Psoas muscle (tissue), 8 donors: ENCODE data around the gene NTN4. TPM values are rescaled to one million over a fixed set of nuclear protein-coding genes. Genes with fewer than 3 reads are reported as not detected.
"Not testable (repeated sequence)": the region's sequence is repeated elsewhere in the genome, so short reads cannot be mapped to it uniquely, and the experiment has no call there.

ENCODE experiments used
- ATAC-seq, 4 donors: fragments of 200-7000 bp; cut with Tn5 transposase; one replicate each; pipeline ENCODE4 v1.9.1; 2020; ENCODE audit warnings: moderate library complexity in 3 of 4, mild to moderate bottlenecking in 2 of 4
- DNase-seq, 2 donors: peaks; one replicate each; pipeline ENCODE4 v3.0.0-alpha.2; 2020
- H3K27ac ChIP-seq: fragments of 200-600 bp; one replicate; pipeline ENCODE4 v1.8.0; 2022
- H3K27me3 ChIP-seq, 3 donors: fragments of 200-600 bp in 1 of 3; one replicate each; pipeline versions ENCODE4 v1.6.1 to v1.8.0; 2013 to 2022; ENCODE audit warnings: low read length in 2 of 3, mild to moderate bottlenecking in 2 of 3, moderate library complexity in 1 of 3; ENCODE audit not compliant: insufficient read depth in 3 of 3
- H3K36me3 ChIP-seq, 2 donors: fragments of 200-600 bp in 1 of 2; one replicate each; pipeline versions ENCODE4 v1.6.1 to v1.8.0; 2013 to 2022; ENCODE audit warnings: low read depth in 1 of 2, mild to moderate bottlenecking in 1 of 2, moderate library complexity in 1 of 2; ENCODE audit not compliant: insufficient read depth in 1 of 2
- H3K4me1 ChIP-seq: fragments of 200-600 bp; one replicate; pipeline ENCODE4 v1.8.0; 2022
- H3K4me3 ChIP-seq: fragments of 200-600 bp; one replicate; pipeline ENCODE4 v1.8.0; 2022; ENCODE audit warnings: mild to moderate bottlenecking
- H3K9me3 ChIP-seq: fragments of 200-600 bp; one replicate; pipeline ENCODE4 v1.8.0; 2022
- CTCF ChIP-seq: fragments of 200-600 bp; IDR thresholded peaks from one replicate; pipeline ENCODE4 v1.8.0; 2022; ENCODE audit warnings: antibody characterized with exemption
- WGBS, 3 donors: extraction: QIAGEN DNeasy Blood & Tissue Kit; methylation state at CpG; one replicate each; pipeline versions ENCODE4 v1.1.6 to v1.1.7; 2013; 5-methylcytosine and 5-hydroxymethylcytosine counted together
- intact Hi-C, 2 donors: fragments of 100-400 bp; cut with DNase I; formaldehyde crosslinking; loops; one replicate each; pipeline versions ENCODE4 v1.11.0 to v1.14.2; 2022
- polyA plus RNA-seq, 3 donors: library from polyadenylated mRNA; stranded (reverse); fragments of 200-250 nt; gene quantifications; one replicate each; pipeline ENCODE4 v1.2.3, GENCODE V29; 2013
- total RNA-seq, 4 donors: library from RNA; stranded (reverse); fragmentation: NEBNext Ultra II Directional in 2 of 4; extraction: Animal tissue kit (Norgen Biotek cat#: 25700) in 2 of 4; gene quantifications; one replicate each; pipeline versions ENCODE4 v1.2.1 to v1.2.4, GENCODE V29; 2021 to 2023
- donor health status: healthy with polysubstance abuse.
- donor health status: DM: no; HTN: no; CAD: no; lungs with moderate emphysema.
- donor health status: Bipolar disorder and iron deficiency.
- donor health status: healthy.
- donor health status: DM: yes; HTN: yes; CAD: no.
- donor health status: DM: no; HTN: no; CAD: no.
- donor health status: DM: no; HTN: no; CAD: no.
- donor health status: DM: yes; HTN: yes; CAD: no.

NTN4 gene
- total and polyA plus RNA-seq, 7 donors, result 2.9 to 13.3 (median 4.2) TPM

DNA sequence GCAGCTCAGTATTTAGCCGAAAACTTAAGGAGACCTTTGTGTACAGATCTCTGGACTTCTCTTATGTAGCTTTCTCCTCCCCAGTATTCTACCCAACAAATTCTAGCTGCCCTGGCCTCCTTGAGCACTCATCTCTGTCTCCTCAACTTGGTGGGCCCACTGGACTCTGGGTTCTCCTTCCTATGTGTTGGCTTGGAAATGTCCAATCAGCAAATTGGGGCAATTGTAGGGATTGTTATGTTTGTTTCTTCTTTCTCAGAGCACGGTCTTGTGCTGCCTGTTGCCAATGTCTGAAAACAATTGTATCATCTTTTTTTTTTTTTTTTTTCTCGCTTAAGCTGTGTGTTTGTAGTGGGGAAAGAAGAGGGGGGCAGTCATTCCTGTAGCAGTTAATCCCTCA, 30.2 kb downstream of the NTN4 start:
- DNase-seq, result no peak
- no peak for TF ChIP-seq CTCF
- no peak for ATAC-seq
- Histone ChIP-seq H3K9me3 (no peaks in the 10 kb centered on the region), H3K4me3 (no peak overlapping the region), H3K27ac (no peak overlapping the region), H3K27me3 (no peaks in the 10 kb centered on the region), H3K4me1 (no peaks in the 10 kb centered on the region), H3K36me3 (no peaks in the 10 kb centered on the region)
- whole genome bisulfite sequencing, 3 donors, result 84 to 95% (median 87%) methylated on average over 3 of the region's 3 CpGs
- intact Hi-C loops, result no loop called here

GRCh38 chr12:95759718-95760117, 30.8 kb downstream of the NTN4 start:
- no peaks in the 10 kb centered on the region for H3K36me3 ChIP-seq
- ATAC-seq (no peak), DNase-seq (no peak)
- TF ChIP-seq CTCF, result no peak
- H3K27me3 ChIP-seq, result no peaks in the 10 kb centered on the region
- WGBS, 3 donors, result 0 to 23% (median 2%) methylated on average over 1 of the region's 1 CpG
- H3K27ac ChIP-seq, result no peak overlapping the region
- intact Hi-C loops, result no loop called here
- no peak overlapping the region for H3K4me3 ChIP-seq
- H3K4me1 ChIP-seq, result no peaks in the 10 kb centered on the region
- H3K9me3 ChIP-seq, result no peaks in the 10 kb centered on the region

GRCh38 chr12:95759039-95759438, 31.5 kb downstream of the NTN4 start:
- WGBS, 3 donors, result 94 to 96% (median 96%) methylated on average over 3 of the region's 3 CpGs
- H3K4me1 ChIP-seq, result no peaks in the 10 kb centered on the region
- TF ChIP-seq CTCF, result no peak
- no peaks in the 10 kb centered on the region for H3K36me3 ChIP-seq
- no peak overlapping the region for H3K27ac ChIP-seq
- no peak for ATAC-seq
- intact Hi-C loops, result no loop called here
- no peaks in the 10 kb centered on the region for H3K9me3 ChIP-seq
- no peak overlapping the region for H3K4me3 ChIP-seq
- H3K27me3 ChIP-seq, result no peaks in the 10 kb centered on the region
- DNase-seq, result no peak

DNA sequence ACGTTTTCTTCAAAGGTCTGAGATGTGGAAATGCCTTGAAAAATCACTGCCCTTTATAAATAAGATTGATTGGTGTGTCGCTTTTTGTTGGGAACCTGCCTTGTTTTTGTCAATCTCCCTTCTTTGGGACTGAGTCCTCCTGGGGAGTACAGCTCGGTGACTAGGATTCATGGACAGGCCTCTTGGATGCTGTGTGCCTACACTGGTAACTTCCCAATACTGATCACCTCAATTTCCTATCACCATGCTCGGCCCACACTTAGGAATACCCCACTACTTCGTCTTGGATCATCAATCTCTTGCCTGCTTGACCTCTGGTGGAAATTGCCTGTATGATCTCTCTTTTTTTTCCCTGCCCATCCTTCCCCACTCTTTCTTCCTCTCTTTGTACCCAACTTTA, 34.2 kb downstream of the NTN4 start:
- H3K27ac ChIP-seq, result no peak overlapping the region
- H3K9me3 ChIP-seq, result no peaks in the 10 kb centered on the region
- no peaks in the 10 kb centered on the region for H3K27me3 ChIP-seq
- H3K4me3 ChIP-seq, result no peak overlapping the region
- H3K4me1 ChIP-seq, result no peaks in the 10 kb centered on the region
- WGBS, 3 donors, result 73 to 83% (median 75%) methylated on average over 5 of the region's 5 CpGs
- TF ChIP-seq CTCF, result no peak
- no peak for ATAC-seq
- no peak for DNase-seq
- no peaks in the 10 kb centered on the region for H3K36me3 ChIP-seq
- intact Hi-C loops, result no loop called here

DNA sequence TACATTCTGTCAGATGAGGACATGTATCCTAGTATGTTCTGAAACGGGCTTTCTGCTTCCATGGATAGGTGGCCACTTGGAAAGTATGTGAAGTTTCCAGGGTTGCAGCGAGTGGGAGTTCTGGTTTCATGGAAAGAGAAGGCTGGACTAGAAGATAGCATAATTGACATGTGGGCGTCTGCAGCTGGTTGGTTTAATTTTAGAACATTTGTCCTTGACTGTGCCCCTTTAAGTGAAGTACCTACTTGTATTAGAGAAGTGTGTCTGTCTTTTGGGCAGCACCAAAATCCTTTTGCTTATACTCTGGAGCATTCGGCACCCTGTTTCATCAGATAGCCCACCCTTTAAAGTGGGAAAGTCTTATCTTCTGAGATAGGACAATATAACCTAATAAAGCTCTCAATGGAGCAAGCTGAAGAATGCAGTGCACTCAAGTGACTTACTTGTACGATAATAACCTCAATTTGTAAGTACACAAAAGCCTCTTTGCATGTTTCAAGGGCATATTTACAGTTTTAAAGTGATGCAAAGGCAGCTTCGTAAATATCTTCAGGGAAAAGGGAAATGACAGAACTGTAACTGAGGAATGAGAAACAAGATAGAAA, 35.2 kb downstream of the NTN4 start:
- 43 to 56% (median 53%) methylated on average over 6 of the region's 6 CpGs for WGBS, 3 donors
- H3K9me3 ChIP-seq, result no peaks in the 10 kb centered on the region
- no peak overlapping the region for H3K27ac ChIP-seq
- no peak for DNase-seq
- ATAC-seq, result no peak
- TF ChIP-seq CTCF, result no peak
- H3K36me3 ChIP-seq, result no peaks in the 10 kb centered on the region
- H3K4me3 ChIP-seq, result no peak overlapping the region
- no peaks in the 10 kb centered on the region for H3K4me1 ChIP-seq
- intact Hi-C loops, result no loop called here
- no peaks in the 10 kb centered on the region for H3K27me3 ChIP-seq

DNA sequence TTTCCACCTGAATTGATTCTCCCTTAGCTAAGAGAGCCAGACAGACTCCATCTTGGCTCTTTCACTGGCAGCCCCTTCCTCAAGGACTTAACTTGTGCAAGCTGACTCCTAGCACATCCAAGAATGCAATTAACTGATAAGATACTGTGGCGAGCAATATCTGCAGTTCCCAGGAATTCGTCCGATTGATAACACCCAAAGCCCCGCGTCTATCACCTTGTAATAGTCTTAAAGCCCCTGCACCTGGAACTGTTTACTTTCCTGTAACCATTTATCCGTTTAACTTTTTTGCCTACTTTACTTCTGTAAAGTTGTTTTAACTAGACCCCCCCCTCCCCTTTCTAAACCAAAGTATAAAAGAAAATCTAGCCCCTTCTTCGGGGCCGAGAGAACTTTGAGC, 44.5 kb downstream of the NTN4 start:
- intact Hi-C loops, result not testable (repeated sequence)

More for the DNA sequence above, 44.5 kb downstream of the NTN4 start:
- ATAC-seq, H3K4me3 ChIP-seq, H3K9me3 ChIP-seq, H3K4me1 ChIP-seq, H3K27me3 ChIP-seq, H3K27ac ChIP-seq, DNase-seq, H3K36me3 ChIP-seq: not testable (repeated sequence)
- 91 to 95% (median 95%) methylated on average over 8 of the region's 8 CpGs for WGBS, 3 donors
